ENCODE results near the gene GMPR2.

DNA sequence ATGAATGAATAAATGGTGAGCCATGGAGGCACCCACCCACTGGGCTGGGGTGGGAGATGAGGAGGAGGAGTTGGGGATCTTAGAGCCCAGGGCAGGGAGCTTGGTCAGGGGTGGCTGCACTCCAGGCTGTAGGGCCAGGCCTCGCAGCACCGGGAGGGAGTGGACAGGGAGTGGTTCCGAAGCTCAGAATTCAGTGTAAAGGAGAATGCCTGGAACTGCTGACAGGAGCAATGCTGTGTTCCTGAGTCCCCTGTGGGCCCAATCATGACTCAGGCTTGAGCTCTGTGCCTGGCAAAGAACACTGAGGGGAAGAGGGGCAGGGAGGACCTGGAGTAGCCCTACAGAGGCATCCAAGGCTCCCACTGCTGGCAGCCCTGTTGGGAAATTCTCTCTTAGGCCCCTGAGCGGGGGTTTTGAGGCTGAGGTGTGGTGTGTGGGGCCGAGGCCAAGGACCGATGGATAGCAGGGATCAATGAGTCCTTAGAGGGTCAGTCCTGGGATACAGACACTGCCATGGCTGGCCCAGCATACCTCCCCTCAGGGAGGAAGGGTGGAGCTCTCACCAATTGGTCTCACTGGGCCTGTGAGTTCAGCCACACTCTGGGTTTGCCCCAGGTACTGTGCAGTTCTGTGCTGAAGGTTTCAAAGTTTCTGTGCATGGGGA, 48.2 kb downstream of the GMPR2 start:
- TF ChIP-seq, protein P1, sequence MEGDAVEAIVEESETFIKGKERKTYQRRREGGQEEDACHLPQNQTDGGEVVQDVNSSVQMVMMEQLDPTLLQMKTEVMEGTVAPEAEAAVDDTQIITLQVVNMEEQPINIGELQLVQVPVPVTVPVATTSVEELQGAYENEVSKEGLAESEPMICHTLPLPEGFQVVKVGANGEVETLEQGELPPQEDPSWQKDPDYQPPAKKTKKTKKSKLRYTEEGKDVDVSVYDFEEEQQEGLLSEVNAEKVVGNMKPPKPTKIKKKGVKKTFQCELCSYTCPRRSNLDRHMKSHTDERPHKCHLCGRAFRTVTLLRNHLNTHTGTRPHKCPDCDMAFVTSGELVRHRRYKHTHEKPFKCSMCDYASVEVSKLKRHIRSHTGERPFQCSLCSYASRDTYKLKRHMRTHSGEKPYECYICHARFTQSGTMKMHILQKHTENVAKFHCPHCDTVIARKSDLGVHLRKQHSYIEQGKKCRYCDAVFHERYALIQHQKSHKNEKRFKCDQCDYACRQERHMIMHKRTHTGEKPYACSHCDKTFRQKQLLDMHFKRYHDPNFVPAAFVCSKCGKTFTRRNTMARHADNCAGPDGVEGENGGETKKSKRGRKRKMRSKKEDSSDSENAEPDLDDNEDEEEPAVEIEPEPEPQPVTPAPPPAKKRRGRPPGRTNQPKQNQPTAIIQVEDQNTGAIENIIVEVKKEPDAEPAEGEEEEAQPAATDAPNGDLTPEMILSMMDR (IDR thresholded peaks at IDR 0.05; ENCODE audit: low read length) = no peak
- no peak for TF ChIP-seq EZH2 (IDR thresholded peaks at IDR 0.05; ENCODE audit: borderline replicate concordance, low read length)

Data from OCI-LY1 (cell line).